CD8-positive, alpha-beta memory T cell (primary cell): ENCODE results near the gene CDK14. TPM values are rescaled to one million over a fixed set of nuclear protein-coding genes. Genes with fewer than 3 reads are reported as not detected.

Experiments used
- CTCF ChIA-PET: fragments of 350-600 bp; sonication (Branson Sonifier 250); formaldehyde crosslinking; loops from one replicate; lab custom pipeline; 2021; ENCODE audit warnings: antibody characterized with exemption; lab: Charles Lee
- POLR2A ChIA-PET: fragments of 350-600 bp; sonication (Branson Sonifier 250); formaldehyde crosslinking; loops from one replicate; lab custom pipeline; 2021; ENCODE audit warnings: antibody characterized with exemption; lab: Charles Lee
- DNase-seq, 5 donors: peaks; one replicate each; pipeline versions ENCODE4 v3.0.0 to v3.0.0-alpha.2; 2020 to 2022; ENCODE audit warnings: mixed read lengths in 1 of 5
- H3K27ac ChIP-seq: one replicate; pipeline ENCODE4 v1.7.0; 2013; ENCODE audit warnings: low read depth, mild to moderate bottlenecking, low read length, moderate library complexity
- H3K27me3 ChIP-seq: 2 replicates; pipeline ENCODE4 v1.7.0; 2013; ENCODE audit warnings: low read length, mild to moderate bottlenecking; ENCODE audit not compliant: insufficient read depth, poor library complexity, severe bottlenecking
- H3K36me3 ChIP-seq: 2 replicates; pipeline ENCODE4 v1.7.0; 2013; ENCODE audit warnings: mild to moderate bottlenecking, low read length, moderate library complexity; ENCODE audit not compliant: insufficient read depth
- H3K4me1 ChIP-seq: 2 replicates; pipeline ENCODE4 v1.7.0; 2013; ENCODE audit warnings: mild to moderate bottlenecking, low read length, moderate library complexity; ENCODE audit not compliant: insufficient read depth
- H3K4me3 ChIP-seq: 2 replicates; pipeline ENCODE4 v1.7.0; 2013; ENCODE audit warnings: mild to moderate bottlenecking, low read length
- H3K9me3 ChIP-seq: 2 replicates; pipeline ENCODE4 v1.7.0; 2013; ENCODE audit warnings: mild to moderate bottlenecking, low read length
- H3K27ac Mint-ChIP-seq, 8 donors: one replicate each; pipeline ENCODE4 v1.8.0; 2020 to 2021; ENCODE audit warnings: mixed read lengths in 8 of 8, mild to moderate bottlenecking in 6 of 8, inconsistent platforms in 3 of 8, moderate library complexity in 3 of 8
- H3K27me3 Mint-ChIP-seq, 2 donors: one replicate each; pipeline ENCODE4 v1.8.0; 2020 to 2021; ENCODE audit warnings: mixed read lengths in 2 of 2, mild to moderate bottlenecking in 1 of 2, moderate library complexity in 1 of 2
- H3K36me3 Mint-ChIP-seq, 3 donors: one replicate each; pipeline ENCODE4 v1.8.0; 2020 to 2021; ENCODE audit warnings: mixed read lengths in 3 of 3, inconsistent platforms in 1 of 3, mild to moderate bottlenecking in 1 of 3
- H3K4me1 Mint-ChIP-seq, 3 donors: one replicate each; pipeline ENCODE4 v1.8.0; 2020 to 2021; ENCODE audit warnings: mixed read lengths in 3 of 3, inconsistent platforms in 1 of 3, mild to moderate bottlenecking in 1 of 3
- H3K4me3 Mint-ChIP-seq, 7 donors: one replicate each; pipeline ENCODE4 v1.8.0; 2020 to 2021; ENCODE audit warnings: mixed read lengths in 7 of 7, mild to moderate bottlenecking in 6 of 7, moderate library complexity in 4 of 7, inconsistent platforms in 2 of 7
- H3K9me3 Mint-ChIP-seq, 5 donors: one replicate each; pipeline ENCODE4 v1.8.0; 2020 to 2022; ENCODE audit warnings: mixed read lengths in 5 of 5, mild to moderate bottlenecking in 3 of 5, moderate library complexity in 2 of 5, inconsistent platforms in 1 of 5
- polyA plus RNA-seq: library from polyadenylated mRNA; unstranded; fragments of 300-500 nt; fragmentation: Illumina TruSeq; gene quantifications from one replicate; pipeline ENCODE4 v1.2.3, GENCODE V29; 2021
- total RNA-seq, 2 experiments: library from RNA; stranded (reverse); gene quantifications; one replicate each; pipeline ENCODE4 v1.2.3, GENCODE V29; 2021

The CDK14 gene
- total and polyA plus RNA-seq, 3 experiments from 2014 or later = 0.05 to 0.20 TPM; not detected in 1

DNA sequence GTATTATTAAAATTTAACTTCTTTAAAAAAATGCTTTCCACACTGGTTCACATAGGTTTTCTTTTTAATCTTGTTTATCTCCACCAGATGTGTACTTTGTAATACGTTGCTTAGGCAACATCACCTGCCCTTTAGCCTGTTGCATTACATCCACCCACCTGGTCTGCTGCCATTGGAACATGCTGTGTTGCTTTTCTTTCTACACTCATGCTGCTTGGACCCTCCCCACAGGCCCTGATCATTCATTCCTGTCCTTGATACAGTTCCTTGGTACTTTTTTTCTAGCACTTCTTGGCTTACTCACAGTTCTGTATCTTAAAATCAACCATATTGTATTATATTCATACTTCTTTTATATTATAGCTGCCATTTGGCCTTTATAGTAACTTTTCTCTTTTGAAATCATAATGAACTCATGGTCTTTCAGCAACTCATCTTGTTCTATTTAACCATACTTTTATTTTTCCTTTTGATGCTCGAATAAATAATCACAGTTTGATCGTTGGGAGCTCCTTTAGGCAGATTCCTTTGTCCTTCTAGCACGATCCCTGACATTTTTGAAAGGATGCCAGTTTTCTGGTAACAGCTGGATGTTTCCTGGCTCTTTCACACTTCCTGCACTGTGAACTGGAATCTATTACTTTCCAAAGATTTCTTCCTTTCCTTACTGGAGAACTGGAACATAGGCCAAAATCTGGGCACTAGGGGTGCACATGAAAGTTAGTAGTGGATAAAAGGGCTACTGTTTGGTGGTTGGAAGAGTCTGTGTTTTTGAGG is 125.1 kb downstream of the CDK14 start:
- Histone ChIP-seq H3K4me3 (no peak overlapping the region), H3K9me3 (no peaks in the 10 kb centered on the region), H3K36me3 (no peaks in the 10 kb centered on the region), H3K27me3 (no peaks in the 10 kb centered on the region), H3K4me1 (no peaks in the 10 kb centered on the region), H3K27ac (no peak overlapping the region)
- H3K4me1 Mint-ChIP-seq = no peaks in the 10 kb centered on the region
- H3K9me3 Mint-ChIP-seq = peaks cover 0 to 10% (median 0%) of the 10 kb centered on the region in 5 donors
- no peaks in the 10 kb centered on the region for H3K36me3 Mint-ChIP-seq
- H3K4me3 Mint-ChIP-seq = no peak overlapping the region
- DNase-seq = no peak
- no peak overlapping the region for H3K27ac Mint-ChIP-seq
- CTCF ChIA-PET = no interaction called here
- POLR2A ChIA-PET = no interaction called here
- H3K27me3 Mint-ChIP-seq = no peaks in the 10 kb centered on the region

DNA sequence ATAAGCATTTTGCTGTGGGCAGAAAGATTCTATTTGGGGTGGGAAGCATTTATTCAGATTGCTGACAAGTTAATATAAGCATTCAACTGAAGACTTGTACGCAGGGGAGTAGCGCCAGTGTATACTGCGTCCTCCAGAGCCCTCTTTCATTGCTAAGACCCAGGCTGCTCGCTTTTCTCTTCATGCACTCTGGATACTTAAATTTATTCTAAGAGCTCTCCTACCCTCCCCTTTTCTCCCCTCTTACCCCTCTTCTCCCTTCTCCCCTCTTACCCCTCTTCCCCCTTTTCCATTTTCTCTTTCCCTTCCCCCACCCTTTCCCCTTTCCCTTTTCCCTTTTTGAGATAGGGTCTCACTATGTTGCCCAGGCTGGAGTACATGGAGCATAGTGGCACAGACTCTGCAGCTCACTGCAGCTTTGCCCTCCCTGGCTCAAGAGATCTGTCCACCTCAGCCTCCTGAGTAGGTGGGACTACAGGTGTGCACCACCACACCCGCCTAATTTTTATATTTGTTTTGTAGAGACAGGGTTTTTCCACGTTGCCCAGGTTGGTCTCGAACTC is 125.8 kb downstream of the CDK14 start:
- Histone ChIP-seq H3K4me3 (no peak overlapping the region), H3K27me3 (no peaks in the 10 kb centered on the region), H3K4me1 (no peaks in the 10 kb centered on the region), H3K36me3 (no peaks in the 10 kb centered on the region), H3K27ac (no peak overlapping the region), H3K9me3 (no peaks in the 10 kb centered on the region)
- ChIA-PET POLR2A (no interaction called here), CTCF (no interaction called here)
- no peak overlapping the region for H3K4me3 Mint-ChIP-seq
- no peaks in the 10 kb centered on the region for H3K4me1 Mint-ChIP-seq
- H3K9me3 Mint-ChIP-seq = peaks cover 0 to 10% (median 0%) of the 10 kb centered on the region in 5 donors
- no peak overlapping the region for H3K27ac Mint-ChIP-seq
- DNase-seq = no peak
- no peaks in the 10 kb centered on the region for H3K27me3 Mint-ChIP-seq
- H3K36me3 Mint-ChIP-seq = no peaks in the 10 kb centered on the region

DNA sequence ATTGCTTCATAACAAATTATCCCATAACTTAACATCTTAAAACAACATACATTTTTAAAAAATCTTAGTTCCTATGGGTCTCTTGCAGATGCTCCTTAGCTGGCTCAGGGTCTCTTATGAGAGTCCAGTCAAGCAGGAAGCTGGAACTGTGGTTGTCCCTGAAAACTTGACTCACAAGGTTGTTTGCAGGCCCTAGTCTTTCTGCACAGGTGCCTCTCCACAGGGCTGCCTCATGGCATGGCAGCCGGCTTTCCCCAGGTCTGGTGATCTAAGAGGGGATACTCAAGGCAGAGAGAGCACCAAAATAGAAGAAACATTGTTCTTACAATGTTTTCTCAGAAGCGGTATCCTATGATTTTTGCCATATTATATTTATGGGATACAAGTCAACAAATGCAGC is 127.1 kb downstream of the CDK14 start:
- CTCF ChIA-PET = no interaction called here
- Mint-ChIP-seq H3K27ac (no peak overlapping the region), H3K4me1 (no peaks in the 10 kb centered on the region), H3K9me3 (peaks cover 0 to 10% (median 0%) of the 10 kb centered on the region in 5 donors), H3K4me3 (no peak overlapping the region), H3K27me3 (no peaks in the 10 kb centered on the region), H3K36me3 (no peaks in the 10 kb centered on the region)
- Histone ChIP-seq H3K4me3 (no peak overlapping the region), H3K9me3 (no peaks in the 10 kb centered on the region), H3K4me1 (no peaks in the 10 kb centered on the region), H3K27ac (no peak overlapping the region), H3K36me3 (no peaks in the 10 kb centered on the region), H3K27me3 (no peaks in the 10 kb centered on the region)
- DNase-seq = no peak
- POLR2A ChIA-PET = no interaction called here

DNA sequence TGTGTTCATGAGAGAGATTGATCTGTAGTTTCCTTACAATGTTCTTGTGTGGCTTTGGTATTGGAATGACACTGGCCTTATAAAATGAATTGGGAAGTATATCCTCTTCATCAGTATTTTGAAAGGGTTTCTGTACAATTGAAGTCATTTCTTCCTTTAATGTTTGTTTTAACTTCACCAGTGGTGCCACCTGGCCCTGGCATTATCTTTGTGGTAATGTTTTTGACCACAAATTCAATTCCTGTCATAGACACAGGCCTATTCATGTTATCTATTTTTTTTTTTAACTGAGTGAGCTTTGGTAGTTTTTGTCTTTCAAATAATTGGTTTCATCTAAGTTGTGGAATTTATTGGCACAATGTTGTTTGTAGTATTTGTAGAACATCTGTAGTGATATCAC is 127.7 kb downstream of the CDK14 start:
- H3K4me1 ChIP-seq = no peaks in the 10 kb centered on the region
- H3K27ac ChIP-seq = no peak overlapping the region
- POLR2A ChIA-PET = no interaction called here

DNA sequence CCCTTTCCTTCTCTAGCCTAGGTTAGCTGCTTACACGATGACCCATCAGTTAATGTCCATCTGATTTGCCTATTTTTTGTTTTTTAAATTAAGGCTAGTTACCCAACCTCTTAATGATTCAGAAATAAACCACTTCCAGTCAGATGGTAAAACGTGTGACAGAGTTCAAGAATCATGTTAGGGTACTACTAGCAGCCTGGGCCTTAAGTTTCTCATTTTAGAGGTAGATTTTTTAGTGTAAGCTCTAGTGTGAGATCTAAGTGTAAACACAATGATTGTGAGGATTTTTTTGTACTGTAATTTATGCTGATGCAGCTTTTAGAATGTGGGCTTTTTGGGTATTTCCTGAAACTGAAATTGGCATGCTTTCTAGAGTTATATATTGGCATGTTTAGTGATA is 130.0 kb downstream of the CDK14 start:
- ChIA-PET CTCF (no interaction called here), POLR2A (no interaction called here)
- Histone ChIP-seq H3K9me3 (no peaks in the 10 kb centered on the region), H3K27ac (no peak overlapping the region), H3K27me3 (no peaks in the 10 kb centered on the region), H3K36me3 (no peaks in the 10 kb centered on the region), H3K4me1 (no peaks in the 10 kb centered on the region), H3K4me3 (no peak overlapping the region)
- H3K9me3 Mint-ChIP-seq = peaks cover 0 to 12% (median 4%) of the 10 kb centered on the region in 5 donors
- H3K27ac Mint-ChIP-seq = no peak overlapping the region
- no peak overlapping the region for H3K4me3 Mint-ChIP-seq
- H3K27me3 Mint-ChIP-seq = no peaks in the 10 kb centered on the region
- no peaks in the 10 kb centered on the region for H3K4me1 Mint-ChIP-seq
- H3K36me3 Mint-ChIP-seq = no peaks in the 10 kb centered on the region
- DNase-seq = no peak

More for the DNA sequence above, 127.7 kb downstream of the CDK14 start:
- no peaks in the 10 kb centered on the region for H3K27me3 ChIP-seq
- no peaks in the 10 kb centered on the region for H3K36me3 ChIP-seq
- H3K4me3 ChIP-seq = no peak overlapping the region
- Mint-ChIP-seq H3K27ac (no peak overlapping the region), H3K4me3 (no peak overlapping the region), H3K36me3 (no peaks in the 10 kb centered on the region), H3K9me3 (peaks cover 0 to 10% (median 0%) of the 10 kb centered on the region in 5 donors), H3K4me1 (no peaks in the 10 kb centered on the region), H3K27me3 (no peaks in the 10 kb centered on the region)
- H3K9me3 ChIP-seq = no peaks in the 10 kb centered on the region
- no peak for DNase-seq
- CTCF ChIA-PET = no interaction called here

DNA sequence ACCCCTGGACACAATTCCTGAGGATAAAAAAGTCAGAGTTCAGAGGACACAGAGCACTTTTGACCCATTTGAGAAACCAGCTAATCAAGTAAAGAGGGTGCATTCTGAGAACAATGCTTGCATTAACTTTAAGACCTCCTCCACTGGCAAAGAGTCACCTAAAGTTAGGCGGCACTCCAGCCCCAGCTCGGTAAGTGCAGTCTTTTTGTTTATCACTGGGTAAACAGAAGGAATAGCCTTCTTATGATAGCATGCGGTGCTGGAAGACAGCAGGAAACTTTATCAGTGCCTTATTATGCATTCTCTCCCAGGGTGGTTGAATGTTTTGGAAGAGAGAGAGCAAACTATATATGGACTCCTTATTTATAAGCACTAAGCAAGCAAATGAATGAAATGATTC is 130.5 kb downstream of the CDK14 start:
- no peaks in the 10 kb centered on the region for H3K36me3 ChIP-seq
- H3K27ac ChIP-seq = no peak overlapping the region
- Mint-ChIP-seq H3K4me3 (no peak overlapping the region), H3K27me3 (no peaks in the 10 kb centered on the region), H3K4me1 (no peaks in the 10 kb centered on the region), H3K27ac (no peak overlapping the region), H3K9me3 (peaks cover 0 to 16% (median 5%) of the 10 kb centered on the region in 5 donors), H3K36me3 (no peaks in the 10 kb centered on the region)
- CTCF ChIA-PET = no interaction called here
- no peak for DNase-seq
- POLR2A ChIA-PET = no interaction called here
- no peak overlapping the region for H3K4me3 ChIP-seq
- no peaks in the 10 kb centered on the region for H3K27me3 ChIP-seq
- H3K9me3 ChIP-seq = no peaks in the 10 kb centered on the region
- no peaks in the 10 kb centered on the region for H3K4me1 ChIP-seq

DNA sequence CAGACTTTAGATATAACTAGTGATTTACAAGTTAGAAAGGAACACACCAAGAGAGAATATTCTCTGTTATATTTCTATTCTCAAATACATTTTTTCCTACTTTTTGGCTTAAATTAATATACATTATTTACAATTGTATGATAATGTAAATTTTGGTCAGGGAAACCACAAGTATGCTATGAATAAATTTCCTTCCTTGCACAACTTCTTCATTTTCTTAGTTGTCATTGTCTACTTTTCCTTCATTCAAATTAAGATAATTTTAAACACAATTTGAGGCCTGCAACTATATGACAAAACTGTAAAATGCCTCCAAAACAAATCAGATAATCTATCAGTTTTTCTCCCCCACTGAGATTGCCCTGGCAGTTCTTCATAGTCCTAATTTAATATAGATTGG is 131.3 kb downstream of the CDK14 start:
- CTCF ChIA-PET = no interaction called here
- H3K36me3 Mint-ChIP-seq = no peaks in the 10 kb centered on the region
- no peaks in the 10 kb centered on the region for H3K4me1 ChIP-seq
- DNase-seq = no peak
- no peak overlapping the region for H3K4me3 ChIP-seq
- H3K9me3 Mint-ChIP-seq = peaks cover 0 to 16% (median 9%) of the 10 kb centered on the region in 5 donors
- no peak overlapping the region for H3K27ac ChIP-seq
- H3K4me3 Mint-ChIP-seq = no peak overlapping the region
- H3K9me3 ChIP-seq = no peaks in the 10 kb centered on the region
- H3K27me3 Mint-ChIP-seq = no peaks in the 10 kb centered on the region
- no peak overlapping the region for H3K27ac Mint-ChIP-seq
- no peaks in the 10 kb centered on the region for H3K4me1 Mint-ChIP-seq
- POLR2A ChIA-PET = no interaction called here
- no peaks in the 10 kb centered on the region for H3K36me3 ChIP-seq
- no peaks in the 10 kb centered on the region for H3K27me3 ChIP-seq

DNA sequence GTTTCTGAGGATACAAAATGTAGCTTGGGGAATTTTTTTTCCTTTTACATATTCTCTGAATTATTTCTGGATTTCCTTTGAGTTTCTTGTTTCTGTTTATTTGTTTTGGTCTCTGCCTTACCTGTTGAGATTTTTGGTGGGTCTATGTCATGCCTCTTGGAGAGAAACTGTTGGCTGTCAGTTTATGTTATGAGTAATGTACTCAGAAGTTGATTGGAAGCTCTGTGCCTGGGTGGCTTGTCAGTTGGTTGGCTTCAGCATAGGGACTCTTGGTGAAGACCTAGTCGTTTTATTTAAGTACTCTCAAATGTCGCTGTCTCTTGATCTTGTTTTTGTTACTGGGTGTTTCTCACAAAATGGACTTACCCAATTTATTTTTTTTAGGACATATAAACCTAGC is 132.4 kb downstream of the CDK14 start:
- Mint-ChIP-seq H3K4me3 (no peak overlapping the region), H3K27ac (no peak overlapping the region), H3K4me1 (no peaks in the 10 kb centered on the region), H3K27me3 (no peaks in the 10 kb centered on the region), H3K9me3 (peaks cover 0 to 22% (median 12%) of the 10 kb centered on the region in 5 donors), H3K36me3 (no peaks in the 10 kb centered on the region)
- Histone ChIP-seq H3K27ac (no peak overlapping the region), H3K4me3 (no peak overlapping the region), H3K36me3 (no peaks in the 10 kb centered on the region), H3K4me1 (no peaks in the 10 kb centered on the region), H3K9me3 (no peaks in the 10 kb centered on the region), H3K27me3 (no peaks in the 10 kb centered on the region)
- ChIA-PET POLR2A (no interaction called here), CTCF (no interaction called here)
- no peak for DNase-seq
